ENCODE measurements around the gene TRPC4AP.

The TRPC4AP gene

GRCh38 chr20:34986311-34987287 is 106.0 kb downstream of the TRPC4AP start:
- DNase-seq (ENCODE audit: low read depth in 2 of 2) = no peak

GRCh38 chr20:34985461-34986310 is 106.9 kb downstream of the TRPC4AP start:
- DNase-seq (ENCODE audit: low read depth in 2 of 2) = no peak

GRCh38 chr20:34984756-34985261 is 107.8 kb downstream of the TRPC4AP start:
- no peak for DNase-seq (ENCODE audit: low read depth in 2 of 2)

GRCh38 chr20:34983995-34984735 is 108.4 kb downstream of the TRPC4AP start:
- no peak for DNase-seq (ENCODE audit: low read depth in 2 of 2)

GRCh38 chr20:34983089-34983820 is 109.4 kb downstream of the TRPC4AP start:
- no peak for DNase-seq (ENCODE audit: low read depth in 2 of 2)

GRCh38 chr20:34982270-34983088 is 110.1 kb downstream of the TRPC4AP start:
- DNase-seq (ENCODE audit: low read depth in 2 of 2) = no peak

- DNase-seq (ENCODE audit: low read depth in 2 of 2) = no peak
Measured at GRCh38 chr20:34980543-34981233, 111.9 kb downstream of the TRPC4AP start.

- DNase-seq (ENCODE audit: low read depth in 2 of 2) = peak in 1 of 2 experiments; percentile 13
Measured at GRCh38 chr20:34979366-34980153, 113.0 kb downstream of the TRPC4AP start.

GRCh38 chr20:34978092-34978744 is 114.4 kb downstream of the TRPC4AP start:
- no peak for DNase-seq (ENCODE audit: low read depth in 2 of 2)

- no peak for DNase-seq (ENCODE audit: low read depth in 2 of 2)
Measured at GRCh38 chr20:34977365-34978091, 115.1 kb downstream of the TRPC4AP start.

- DNase-seq (ENCODE audit: low read depth in 2 of 2) = no peak
Measured at GRCh38 chr20:34976286-34976685, 116.3 kb downstream of the TRPC4AP start.

GRCh38 chr20:34974246-34974645 is 118.4 kb downstream of the TRPC4AP start:
- DNase-seq (ENCODE audit: low read depth in 2 of 2) = no peak

GRCh38 chr20:34971561-34972235 is 120.9 kb downstream of the TRPC4AP start:
- no peak for DNase-seq (ENCODE audit: low read depth in 2 of 2)

- no peak for DNase-seq (ENCODE audit: low read depth in 2 of 2)
Measured at GRCh38 chr20:34970846-34971560, 121.6 kb downstream of the TRPC4AP start.

GRCh38 chr20:34970193-34970840 is 122.3 kb downstream of the TRPC4AP start:
- DNase-seq (ENCODE audit: low read depth in 2 of 2) = no peak

Data from stimulated activated CD4-positive, alpha-beta T cell treated with anti-CD3 and anti-CD28 coated beads, Interleukin-12 subunit alpha, Interleukin-12 subunit beta, amount 100 ng/mL, for 24 hours (primary cell).